B cell (primary cell): ENCODE data around the gene VPS8. TPM values are rescaled to one million over a fixed set of nuclear protein-coding genes. Genes with fewer than 3 reads are reported as not detected.

Experiments
- ATAC-seq: fragments of 200-7000 bp; cut with Tn5 transposase; one replicate; pipeline ENCODE4 v1.10.0; 2021; ENCODE audit warnings: low read depth, mild to moderate bottlenecking, moderate number of reproducible peaks, moderate library complexity
- CTCF ChIA-PET: fragments of 350-600 bp; sonication (Branson Sonifier 250); formaldehyde crosslinking; loops from one replicate; lab custom pipeline; 2021; ENCODE audit warnings: antibody characterized with exemption, inconsistent platforms; lab: Charles Lee
- POLR2A ChIA-PET: fragments of 350-600 bp; sonication (Branson Sonifier 250); formaldehyde crosslinking; loops from one replicate; lab custom pipeline; 2021; ENCODE audit warnings: antibody characterized with exemption; lab: Charles Lee
- DNase-seq: peaks from one replicate; pipeline ENCODE4 v3.0.0; 2013
- H2AFZ ChIP-seq: 2 replicates; pipeline ENCODE4 v1.6.1; 2012; ENCODE audit warnings: mild to moderate bottlenecking, low read depth, low read length; ENCODE audit not compliant: insufficient read depth, poor library complexity, severe bottlenecking
- H3K27ac ChIP-seq, 2 donors: 1 replicate in 1 of 2; 2 replicates in 1 of 2; pipeline ENCODE4 v1.5.1; 2012 to 2013; ENCODE audit warnings: low read length in 2 of 2, mild to moderate bottlenecking in 2 of 2, moderate library complexity in 1 of 2
- H3K27me3 ChIP-seq, 4 experiments: fragments of 200-600 bp in 1 of 4; sonication (generic) in 1 of 4; replicated peaks in 1 of 4; 1 replicate in 2 of 4; 2 replicates in 2 of 4; pipeline versions ENCODE4 v1.6.1 to v1.7.0; 2013 to 2016; ENCODE audit warnings: low read length in 3 of 4, mild to moderate bottlenecking in 2 of 4, mixed read lengths in 1 of 4, moderate library complexity in 1 of 4; ENCODE audit not compliant: insufficient read depth in 4 of 4, control insufficient read depth in 3 of 4; ENCODE audit errors: control extremely low read depth in 1 of 4
- H3K36me3 ChIP-seq, 2 experiments: replicated peaks in 1 of 2; 1 replicate in 1 of 2; 2 replicates in 1 of 2; pipeline versions ENCODE4 v1.6.1 to v1.7.1; 2013; ENCODE audit warnings: low read length in 1 of 2; ENCODE audit not compliant: insufficient read depth in 2 of 2, control insufficient read depth in 1 of 2; ENCODE audit errors: control extremely low read depth in 1 of 2, extremely low read depth in 1 of 2
- H3K4me1 ChIP-seq, 2 donors: fragments of 200-600 bp in 1 of 2; sonication (generic) in 1 of 2; 1 replicate in 1 of 2; 2 replicates in 1 of 2; pipeline versions ENCODE4 v1.5.1 to v1.6.1; 2013 to 2017; ENCODE audit warnings: low read length in 2 of 2; ENCODE audit not compliant: control insufficient read depth in 2 of 2, insufficient read depth in 2 of 2
- H3K4me2 ChIP-seq: replicated peaks from 2 replicates; pipeline ENCODE3; 2012; ENCODE audit warnings: mild to moderate bottlenecking, low read depth, low read length; ENCODE audit not compliant: poor library complexity, severe bottlenecking
- H3K4me3 ChIP-seq, 5 experiments: fragments of 200-600 bp in 1 of 5; sonication (generic) in 1 of 5; 1 replicate in 3 of 5; 2 replicates in 2 of 5; pipeline versions ENCODE4 v1.5.1 to v1.7.0; 2011 to 2016; ENCODE audit warnings: low read length in 4 of 5, mild to moderate bottlenecking in 4 of 5, low read depth in 2 of 5, control low read depth in 1 of 5, moderate library complexity in 1 of 5; ENCODE audit not compliant: insufficient read depth in 1 of 5; ENCODE audit errors: control extremely low read depth in 1 of 5, extremely low read depth in 1 of 5
- H3K79me2 ChIP-seq: fragments of 200-600 bp; sonication (generic); one replicate; pipeline ENCODE4 v1.6.0; 2016; ENCODE audit warnings: low read length; ENCODE audit not compliant: control insufficient read depth, insufficient read depth
- H3K9ac ChIP-seq: fragments of 200-600 bp; sonication (generic); 2 replicates; pipeline ENCODE4 v1.6.1; 2017; ENCODE audit warnings: mild to moderate bottlenecking, low read length, moderate library complexity
- H3K9me3 ChIP-seq, 3 donors: one replicate each; pipeline versions ENCODE4 v1.6.1 to v1.7.1; 2013; ENCODE audit warnings: low read length in 2 of 3; ENCODE audit not compliant: control insufficient read depth in 2 of 3, insufficient read depth in 1 of 3; ENCODE audit errors: control extremely low read depth in 1 of 3
- H4K20me1 ChIP-seq: 2 replicates; pipeline ENCODE4 v1.6.0; 2012; ENCODE audit warnings: mild to moderate bottlenecking, low read length; ENCODE audit not compliant: insufficient read depth, control insufficient read depth, poor library complexity, severe bottlenecking
- H3K27ac Mint-ChIP-seq: one replicate; pipeline ENCODE4 v1.8.0; 2021; ENCODE audit warnings: mixed read lengths
- H3K27me3 Mint-ChIP-seq: one replicate; pipeline ENCODE4 v1.8.0; 2021; ENCODE audit warnings: mixed read lengths
- H3K4me1 Mint-ChIP-seq: one replicate; pipeline ENCODE4 v1.8.0; 2021; ENCODE audit warnings: mixed read lengths
- H3K4me3 Mint-ChIP-seq: one replicate; pipeline ENCODE4 v1.8.0; 2021; ENCODE audit warnings: mixed read lengths
- H3K9me3 Mint-ChIP-seq: one replicate; pipeline ENCODE4 v1.8.0; 2022; ENCODE audit warnings: mixed read lengths; ENCODE audit not compliant: insufficient read depth
- EZH2 ChIP-seq: IDR thresholded peaks from 2 replicates; pipeline ENCODE4 v1.6.1; 2012; ENCODE audit warnings: borderline replicate concordance, low read depth, mild to moderate bottlenecking, moderate library complexity, low read length; ENCODE audit not compliant: insufficient read depth, poor library complexity, severe bottlenecking
- WGBS: methylation state at CpG from one replicate; pipeline ENCODE4 v1.1.5; 2013; ENCODE audit warnings: missing lambda C conversion rate; ENCODE audit not compliant: insufficient coverage; 5-methylcytosine and 5-hydroxymethylcytosine counted together
- intact Hi-C: fragments of 100-400 bp; cut with micrococcal nuclease; formaldehyde crosslinking; loops from one replicate; pipeline ENCODE4 v1.10.0; 2022
- polyA plus RNA-seq: library from polyadenylated mRNA; depleted of rRNA; stranded (reverse); fragments of >200 nt; gene quantifications from 2 replicates; pipeline ENCODE4 v1.2.3, GENCODE V29; 2012
- total RNA-seq, 2 donors: library from RNA; stranded (reverse); fragments of 120-200 nt in 1 of 2; gene quantifications; 1 replicate in 1 of 2; 2 replicates in 1 of 2; pipeline versions ENCODE4 v1.2.3 to v1.2.4, GENCODE V29; 2013 to 2022
- TF ChIP-seq, protein P1 (sequence below): fragments of 200-600 bp; IDR thresholded peaks from one replicate; pipeline ENCODE4 v1.8.0; 2022; ENCODE audit warnings: antibody characterized with exemption, mild to moderate bottlenecking

VPS8 gene
- total and polyA plus RNA-seq, 2 donors (not counting 1 experiment from before 2014, with no cell fraction given): 18.3 to 95.6 TPM

DNA sequence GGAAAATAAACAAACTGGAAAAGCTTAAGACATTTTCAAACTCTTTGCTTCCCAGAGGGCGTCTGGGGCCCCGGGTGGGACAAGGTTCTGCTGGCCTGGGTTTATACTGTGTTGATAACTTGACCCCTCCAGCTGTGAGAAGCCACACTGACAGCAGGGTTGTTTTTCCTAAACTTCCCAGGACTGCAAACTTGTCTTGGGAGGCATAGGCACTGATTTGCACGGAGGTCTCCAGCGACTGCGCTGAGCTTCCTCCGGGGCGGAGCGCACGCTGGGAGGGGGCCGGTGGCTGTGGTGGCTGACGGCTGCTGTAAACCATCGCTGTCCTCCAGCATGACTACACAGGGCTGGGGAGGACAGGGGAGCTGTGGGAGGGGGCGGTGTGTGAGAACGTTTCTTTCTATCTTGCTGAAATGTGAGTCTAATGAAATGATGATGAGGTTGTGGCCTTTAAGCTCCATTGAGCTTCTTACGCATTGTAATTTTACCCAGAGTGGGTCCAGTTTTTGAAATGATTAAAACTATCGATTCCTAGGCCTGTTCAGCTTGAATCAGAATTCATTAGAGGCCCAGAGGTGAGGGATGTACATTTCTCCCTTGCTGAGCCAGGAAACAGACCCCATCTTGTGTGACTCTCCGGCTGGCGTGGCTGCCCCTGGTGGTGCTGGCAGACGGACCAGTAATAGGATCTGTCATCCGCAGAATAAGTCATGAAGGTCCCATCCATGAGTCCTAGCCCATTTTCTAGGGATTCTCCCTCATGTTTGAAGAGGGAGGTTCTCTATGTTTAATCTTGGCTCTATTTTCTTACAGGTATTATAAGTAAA, 40.5 kb upstream of the VPS8 start:
- H3K9me3 Mint-ChIP-seq: no peaks in the 10 kb centered on the region
- no peak overlapping the region for H2AFZ ChIP-seq
- H3K9ac ChIP-seq: no peak overlapping the region
- no peak overlapping the region for H3K4me2 ChIP-seq
- H3K27me3 ChIP-seq: no peaks in the 10 kb centered on the region
- intact Hi-C loops: no loop called here
- no peak overlapping the region for H3K4me3 ChIP-seq
- ATAC-seq (no peak), DNase-seq (no peak)
- H3K4me1 ChIP-seq: peaks cover 4 to 5% of the 10 kb centered on the region in 2 donors
- H3K27ac Mint-ChIP-seq: no peak overlapping the region
- no peak overlapping the region for H3K4me3 Mint-ChIP-seq
- no peak for TF ChIP-seq EZH2
- ChIA-PET CTCF (interaction anchor here (1.0 to 1.2 kb wide), 3 partner anchors 9 to 297 kb away, joined by 3 to 4 read pairs (median 3); no protein-coding TSS in a partner anchor), POLR2A (no interaction called here)
- H3K79me2 ChIP-seq: no peaks in the 10 kb centered on the region
- H3K9me3 ChIP-seq: no peaks in the 10 kb centered on the region
- no peaks in the 10 kb centered on the region for H3K36me3 ChIP-seq
- no peaks in the 10 kb centered on the region for H4K20me1 ChIP-seq
- H3K27ac ChIP-seq: no peak overlapping the region
- peaks cover 14% of the 10 kb centered on the region for H3K27me3 Mint-ChIP-seq
- 96% methylated on average over 17 of the region's 20 CpGs for WGBS
- peaks cover 5% of the 10 kb centered on the region for H3K4me1 Mint-ChIP-seq

GRCh38 chr3:184772667-184773272, 39.2 kb upstream of the VPS8 start:
- H3K27ac Mint-ChIP-seq: no peak overlapping the region
- H3K27me3 Mint-ChIP-seq: peaks cover 11% of the 10 kb centered on the region
- Histone ChIP-seq H3K27me3 (peaks cover 0 to 4% (median 0%) of the 10 kb centered on the region in 4 experiments), H3K4me3 (no peak overlapping the region), H3K79me2 (no peaks in the 10 kb centered on the region), H3K9me3 (no peaks in the 10 kb centered on the region), H4K20me1 (no peaks in the 10 kb centered on the region), H3K9ac (no peak overlapping the region), H3K4me1 (no peaks in the 10 kb centered on the region), H3K36me3 (no peaks in the 10 kb centered on the region), H3K27ac (no peak overlapping the region), H2AFZ (no peak overlapping the region), H3K4me2 (no peak overlapping the region)
- ATAC-seq (no peak), DNase-seq (no peak)
- ChIA-PET CTCF (interaction anchor here (1.0 kb wide), 1 partner anchor 13 kb away, joined by 3 read pairs; no protein-coding TSS in a partner anchor), POLR2A (no interaction called here)
- H3K4me3 Mint-ChIP-seq: no peak overlapping the region
- intact Hi-C loops: no loop called here
- no peaks in the 10 kb centered on the region for H3K9me3 Mint-ChIP-seq
- no peak for TF ChIP-seq EZH2
- TF ChIP-seq, protein P1, sequence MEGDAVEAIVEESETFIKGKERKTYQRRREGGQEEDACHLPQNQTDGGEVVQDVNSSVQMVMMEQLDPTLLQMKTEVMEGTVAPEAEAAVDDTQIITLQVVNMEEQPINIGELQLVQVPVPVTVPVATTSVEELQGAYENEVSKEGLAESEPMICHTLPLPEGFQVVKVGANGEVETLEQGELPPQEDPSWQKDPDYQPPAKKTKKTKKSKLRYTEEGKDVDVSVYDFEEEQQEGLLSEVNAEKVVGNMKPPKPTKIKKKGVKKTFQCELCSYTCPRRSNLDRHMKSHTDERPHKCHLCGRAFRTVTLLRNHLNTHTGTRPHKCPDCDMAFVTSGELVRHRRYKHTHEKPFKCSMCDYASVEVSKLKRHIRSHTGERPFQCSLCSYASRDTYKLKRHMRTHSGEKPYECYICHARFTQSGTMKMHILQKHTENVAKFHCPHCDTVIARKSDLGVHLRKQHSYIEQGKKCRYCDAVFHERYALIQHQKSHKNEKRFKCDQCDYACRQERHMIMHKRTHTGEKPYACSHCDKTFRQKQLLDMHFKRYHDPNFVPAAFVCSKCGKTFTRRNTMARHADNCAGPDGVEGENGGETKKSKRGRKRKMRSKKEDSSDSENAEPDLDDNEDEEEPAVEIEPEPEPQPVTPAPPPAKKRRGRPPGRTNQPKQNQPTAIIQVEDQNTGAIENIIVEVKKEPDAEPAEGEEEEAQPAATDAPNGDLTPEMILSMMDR: no peak
- WGBS: 94% methylated on average over 2 of the region's 8 CpGs
- no peaks in the 10 kb centered on the region for H3K4me1 Mint-ChIP-seq
